GM12878 (cell line): Measurements from ENCODE around the gene COX6B1. TPM values are rescaled to one million over a fixed set of nuclear protein-coding genes. Genes with fewer than 3 reads are reported as not detected.

Experiments used
- BMI1 ChIP-seq: fragments of 450-650 bp; IDR thresholded peaks from 2 replicates; pipeline ENCODE4 v1.6.1; 2016; ENCODE audit warnings: mild to moderate bottlenecking, moderate library complexity, borderline replicate concordance
- CEBPB ChIP-seq, 2 experiments: fragments of 150-350 bp in 1 of 2; IDR thresholded peaks; 2 replicates each; pipeline ENCODE4 v1.6.1; 2012 to 2014; ENCODE audit warnings: low read depth in 2 of 2, low read length in 2 of 2, borderline replicate concordance in 1 of 2, inconsistent platforms in 1 of 2
- CREM ChIP-seq: IDR thresholded peaks from 2 replicates; pipeline ENCODE4 v1.6.1; 2014; ENCODE audit warnings: antibody characterized with exemption, low read depth
- FOXK2 ChIP-seq: fragments of 450-650 bp; IDR thresholded peaks from 2 replicates; pipeline ENCODE4 v1.6.1; 2017; ENCODE audit warnings: mild to moderate bottlenecking, moderate library complexity
- FOXM1 ChIP-seq: IDR thresholded peaks from 2 replicates; pipeline ENCODE4 v1.6.1; 2012; ENCODE audit warnings: low read depth, mild to moderate bottlenecking, inconsistent platforms, low read length, moderate library complexity
- HCFC1 ChIP-seq: fragments of 150-350 bp; IDR thresholded peaks from 2 replicates; pipeline ENCODE4 v1.6.1; 2014; ENCODE audit warnings: low read length
- HDAC6 ChIP-seq: fragments of 200-600 bp; sonication (generic); IDR thresholded peaks from one replicate; pipeline ENCODE4 v1.8.0; 2017; ENCODE audit warnings: antibody characterized with exemption; ENCODE audit not compliant: unreplicated experiment
- KLF5 ChIP-seq: fragments of 450-650 bp; IDR thresholded peaks from 2 replicates; pipeline ENCODE4 v1.6.1; 2014; ENCODE audit warnings: mild to moderate bottlenecking; ENCODE audit not compliant: partially characterized antibody
- MEF2B ChIP-seq: fragments of 450-650 bp; IDR thresholded peaks from 2 replicates; pipeline ENCODE4 v1.6.1; 2018; ENCODE audit warnings: mild to moderate bottlenecking, moderate library complexity; ENCODE audit not compliant: partially characterized antibody, poor library complexity, severe bottlenecking
- MYB ChIP-seq: fragments of 150-350 bp; IDR thresholded peaks from 2 replicates; pipeline ENCODE4 v1.6.1; 2014; ENCODE audit warnings: mild to moderate bottlenecking, low read depth, low read length, borderline replicate concordance
- NFXL1 ChIP-seq: fragments of 450-650 bp; IDR thresholded peaks from 2 replicates; pipeline ENCODE4 v1.6.1; 2017; ENCODE audit warnings: antibody characterized with exemption, mild to moderate bottlenecking, borderline replicate concordance
- NR2F1 ChIP-seq: fragments of 450-650 bp; conservative IDR thresholded peaks from 2 replicates; pipeline ENCODE4 v1.6.1; 2017; ENCODE audit warnings: mild to moderate bottlenecking
- POLR2A ChIP-seq: IDR thresholded peaks from 2 replicates; pipeline ENCODE4 v1.6.1; 2011; ENCODE audit warnings: low read depth, mild to moderate bottlenecking, low read length
- PRDM15 ChIP-seq: fragments of 450-650 bp; formaldehyde crosslinking; IDR thresholded peaks from 2 replicates; pipeline ENCODE4 v1.4.0; 2020; ENCODE audit warnings: mild to moderate bottlenecking, moderate library complexity
- SIX5 ChIP-seq: IDR thresholded peaks from 2 replicates; pipeline ENCODE4 v1.6.1; 2011; ENCODE audit warnings: mild to moderate bottlenecking, low read depth, low read length, moderate library complexity; ENCODE audit not compliant: severe bottlenecking
- SP1 ChIP-seq: IDR thresholded peaks from one replicate; pipeline ENCODE4 v1.6.1; 2011; ENCODE audit warnings: low read depth, low read length
- YY1 ChIP-seq: IDR thresholded peaks from 2 replicates; pipeline ENCODE4 v1.6.1; 2011; ENCODE audit warnings: low read depth, mild to moderate bottlenecking, low read length
- polyA plus RNA-seq, 11 experiments: library from polyadenylated mRNA; depleted of rRNA in 4 of 11; unstranded in 6 of 11; stranded (reverse) in 5 of 11; fragments of >200 nt; fragmentation: Nextera tagmentation in 4 of 11; fragmentation: Illumina TruSeq in 1 of 11; extraction: Ambion mirVana in 4 of 11; extraction: Trizol in 1 of 11; gene quantifications; 1 replicate in 1 of 11; 2 replicates in 10 of 11; pipeline versions ENCODE4 v1.2.1 to v1.2.3, GENCODE V29; 2011 to 2016; ENCODE audit warnings: inconsistent platforms in 2 of 11, missing spikeins in 2 of 11, low read depth in 1 of 11
- total RNA-seq, 4 experiments: library from RNA; depleted of rRNA in 3 of 4; stranded (reverse); fragments of >200 nt in 3 of 4; fragmentation: Illumina TruSeq in 1 of 4; extraction: Trizol in 1 of 4; gene quantifications; 2 replicates each; pipeline versions ENCODE4 v1.2.1 to v1.2.3, GENCODE V29; 2013 to 2021
- TF ChIP-seq, protein P1 (sequence below): fragments of 450-650 bp; IDR thresholded peaks from 2 replicates; pipeline ENCODE4 v1.6.1; 2016; ENCODE audit warnings: mild to moderate bottlenecking, moderate library complexity, borderline replicate concordance
- TF ChIP-seq, protein P2 (sequence below): fragments of 450-650 bp; IDR thresholded peaks from 2 replicates; pipeline ENCODE4 v1.6.1; 2014; ENCODE audit warnings: mild to moderate bottlenecking

Gene COX6B1
- total and polyA plus RNA-seq, 10 of the 15 experiments (the other 5 are each of a cell fraction or from before 2014, with no cell fraction given): 500 to 1,700 (median 862) TPM

DNA sequence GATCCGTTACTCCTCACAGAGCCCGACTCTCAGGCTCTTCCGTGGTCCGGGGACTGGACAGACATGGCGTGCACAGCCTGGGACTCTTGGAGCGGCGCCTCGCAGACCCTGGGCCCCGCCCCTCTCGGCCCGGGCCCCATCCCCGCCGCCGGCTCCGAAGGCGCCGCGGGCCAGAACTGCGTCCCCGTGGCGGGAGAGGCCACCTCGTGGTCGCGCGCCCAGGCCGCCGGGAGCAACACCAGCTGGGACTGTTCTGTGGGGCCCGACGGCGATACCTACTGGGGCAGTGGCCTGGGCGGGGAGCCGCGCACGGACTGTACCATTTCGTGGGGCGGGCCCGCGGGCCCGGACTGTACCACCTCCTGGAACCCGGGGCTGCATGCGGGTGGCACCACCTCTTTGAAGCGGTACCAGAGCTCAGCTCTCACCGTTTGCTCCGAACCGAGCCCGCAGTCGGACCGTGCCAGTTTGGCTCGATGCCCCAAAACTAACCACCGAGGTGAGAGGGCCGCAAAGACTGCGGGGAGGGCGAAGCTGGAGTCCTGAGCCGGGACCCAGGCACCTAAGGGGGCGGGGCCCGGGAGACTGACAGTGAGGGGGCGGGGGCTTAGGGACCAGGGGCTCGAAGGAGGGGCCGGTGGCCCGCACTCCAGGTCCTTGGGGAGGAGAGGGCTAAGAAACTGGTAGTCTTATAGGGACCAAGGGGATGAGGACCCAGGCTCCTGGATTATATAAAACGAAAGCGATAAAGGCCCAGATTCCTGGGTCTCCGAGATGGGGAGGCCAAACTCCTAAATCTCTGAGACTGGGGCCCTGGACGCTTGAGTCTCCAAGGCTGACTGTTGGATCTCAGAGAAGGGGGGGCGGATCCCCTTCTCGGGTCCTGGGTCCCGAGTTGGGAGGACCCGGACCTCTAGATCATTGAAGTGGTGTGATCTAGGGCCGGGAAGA lies 4.6 kb upstream of the COX6B1 start (continued):
- TF ChIP-seq SIX5 (peak; percentile 35), MYB (no peak), YY1 (no peak; the same call in none of the 2 replicates), NFXL1 (no peak), FOXM1 (no peak), BMI1 (no peak), CEBPB (IDR thresholded peaks at IDR 0.05; ENCODE audit: borderline replicate concordance in 1 of 2, low read depth in 2 of 2, low read length in 2 of 2) (no peak), NR2F1 (peak; percentile 47), MEF2B (no peak), SP1 (peak; percentile 66), PRDM15 (CRISPR knock-in tag) (no peak), POLR2A (peak; percentile 97), HDAC6 (no peak), HCFC1 (no peak), KLF5 (peak; percentile 99), FOXK2 (peak; percentile 98), CREM (0 out of 2 replicates have a peak, but pooled peaks have one; percentile 37)
- TF ChIP-seq, protein P1, sequence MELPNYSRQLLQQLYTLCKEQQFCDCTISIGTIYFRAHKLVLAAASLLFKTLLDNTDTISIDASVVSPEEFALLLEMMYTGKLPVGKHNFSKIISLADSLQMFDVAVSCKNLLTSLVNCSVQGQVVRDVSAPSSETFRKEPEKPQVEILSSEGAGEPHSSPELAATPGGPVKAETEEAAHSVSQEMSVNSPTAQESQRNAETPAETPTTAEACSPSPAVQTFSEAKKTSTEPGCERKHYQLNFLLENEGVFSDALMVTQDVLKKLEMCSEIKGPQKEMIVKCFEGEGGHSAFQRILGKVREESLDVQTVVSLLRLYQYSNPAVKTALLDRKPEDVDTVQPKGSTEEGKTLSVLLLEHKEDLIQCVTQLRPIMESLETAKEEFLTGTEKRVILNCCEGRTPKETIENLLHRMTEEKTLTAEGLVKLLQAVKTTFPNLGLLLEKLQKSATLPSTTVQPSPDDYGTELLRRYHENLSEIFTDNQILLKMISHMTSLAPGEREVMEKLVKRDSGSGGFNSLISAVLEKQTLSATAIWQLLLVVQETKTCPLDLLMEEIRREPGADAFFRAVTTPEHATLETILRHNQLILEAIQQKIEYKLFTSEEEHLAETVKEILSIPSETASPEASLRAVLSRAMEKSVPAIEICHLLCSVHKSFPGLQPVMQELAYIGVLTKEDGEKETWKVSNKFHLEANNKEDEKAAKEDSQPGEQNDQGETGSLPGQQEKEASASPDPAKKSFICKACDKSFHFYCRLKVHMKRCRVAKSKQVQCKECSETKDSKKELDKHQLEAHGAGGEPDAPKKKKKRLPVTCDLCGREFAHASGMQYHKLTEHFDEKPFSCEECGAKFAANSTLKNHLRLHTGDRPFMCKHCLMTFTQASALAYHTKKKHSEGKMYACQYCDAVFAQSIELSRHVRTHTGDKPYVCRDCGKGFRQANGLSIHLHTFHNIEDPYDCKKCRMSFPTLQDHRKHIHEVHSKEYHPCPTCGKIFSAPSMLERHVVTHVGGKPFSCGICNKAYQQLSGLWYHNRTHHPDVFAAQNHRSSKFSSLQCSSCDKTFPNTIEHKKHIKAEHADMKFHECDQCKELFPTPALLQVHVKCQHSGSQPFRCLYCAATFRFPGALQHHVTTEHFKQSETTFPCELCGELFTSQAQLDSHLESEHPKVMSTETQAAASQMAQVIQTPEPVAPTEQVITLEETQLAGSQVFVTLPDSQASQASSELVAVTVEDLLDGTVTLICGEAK: no peak
- TF ChIP-seq, protein P2, sequence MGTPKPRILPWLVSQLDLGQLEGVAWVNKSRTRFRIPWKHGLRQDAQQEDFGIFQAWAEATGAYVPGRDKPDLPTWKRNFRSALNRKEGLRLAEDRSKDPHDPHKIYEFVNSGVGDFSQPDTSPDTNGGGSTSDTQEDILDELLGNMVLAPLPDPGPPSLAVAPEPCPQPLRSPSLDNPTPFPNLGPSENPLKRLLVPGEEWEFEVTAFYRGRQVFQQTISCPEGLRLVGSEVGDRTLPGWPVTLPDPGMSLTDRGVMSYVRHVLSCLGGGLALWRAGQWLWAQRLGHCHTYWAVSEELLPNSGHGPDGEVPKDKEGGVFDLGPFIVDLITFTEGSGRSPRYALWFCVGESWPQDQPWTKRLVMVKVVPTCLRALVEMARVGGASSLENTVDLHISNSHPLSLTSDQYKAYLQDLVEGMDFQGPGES: no peak; the same call in 1 of the 2 replicates
